ENCODE measurements around the gene GPC3. TPM values are rescaled to one million over a fixed set of nuclear protein-coding genes. Genes with fewer than 3 reads are reported as not detected.

GPC3 gene
- total and polyA plus RNA-seq, 2 experiments from 2014 or later = 36.8 to 60.1 TPM

DNA sequence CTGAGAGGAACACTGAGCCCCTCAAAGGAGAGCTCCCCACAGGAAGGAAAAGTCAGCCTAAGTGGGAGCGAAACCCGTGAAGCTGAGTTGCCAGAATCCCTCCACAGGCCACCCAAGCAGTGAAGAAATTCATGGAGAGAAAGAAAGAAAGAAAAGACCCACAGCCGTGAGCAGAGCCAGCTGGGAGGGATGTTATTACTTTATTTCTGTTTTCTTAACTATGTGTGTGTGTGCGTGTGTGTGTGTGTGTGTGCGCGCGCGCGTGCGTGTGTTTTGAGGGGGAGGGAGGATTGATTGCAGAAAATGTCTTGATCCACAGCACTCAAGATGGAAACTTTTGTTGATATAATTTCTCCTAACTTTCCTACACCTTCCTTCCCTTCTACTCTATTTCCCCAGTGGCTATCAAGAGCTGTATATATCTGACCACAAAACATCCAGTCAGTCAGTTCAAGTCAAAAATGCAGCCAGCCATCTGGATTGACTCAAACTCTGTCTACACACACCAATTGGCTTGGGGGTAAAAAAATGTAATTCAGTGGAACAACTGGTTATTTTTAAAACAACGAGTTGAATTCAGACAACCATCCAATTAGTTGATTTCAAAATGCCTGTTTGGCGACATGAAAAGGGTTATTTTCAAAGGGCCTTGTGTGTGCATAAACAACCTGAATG lies 13.8 kb upstream of the GPC3 start (continued):
- TF ChIP-seq, protein P1, sequence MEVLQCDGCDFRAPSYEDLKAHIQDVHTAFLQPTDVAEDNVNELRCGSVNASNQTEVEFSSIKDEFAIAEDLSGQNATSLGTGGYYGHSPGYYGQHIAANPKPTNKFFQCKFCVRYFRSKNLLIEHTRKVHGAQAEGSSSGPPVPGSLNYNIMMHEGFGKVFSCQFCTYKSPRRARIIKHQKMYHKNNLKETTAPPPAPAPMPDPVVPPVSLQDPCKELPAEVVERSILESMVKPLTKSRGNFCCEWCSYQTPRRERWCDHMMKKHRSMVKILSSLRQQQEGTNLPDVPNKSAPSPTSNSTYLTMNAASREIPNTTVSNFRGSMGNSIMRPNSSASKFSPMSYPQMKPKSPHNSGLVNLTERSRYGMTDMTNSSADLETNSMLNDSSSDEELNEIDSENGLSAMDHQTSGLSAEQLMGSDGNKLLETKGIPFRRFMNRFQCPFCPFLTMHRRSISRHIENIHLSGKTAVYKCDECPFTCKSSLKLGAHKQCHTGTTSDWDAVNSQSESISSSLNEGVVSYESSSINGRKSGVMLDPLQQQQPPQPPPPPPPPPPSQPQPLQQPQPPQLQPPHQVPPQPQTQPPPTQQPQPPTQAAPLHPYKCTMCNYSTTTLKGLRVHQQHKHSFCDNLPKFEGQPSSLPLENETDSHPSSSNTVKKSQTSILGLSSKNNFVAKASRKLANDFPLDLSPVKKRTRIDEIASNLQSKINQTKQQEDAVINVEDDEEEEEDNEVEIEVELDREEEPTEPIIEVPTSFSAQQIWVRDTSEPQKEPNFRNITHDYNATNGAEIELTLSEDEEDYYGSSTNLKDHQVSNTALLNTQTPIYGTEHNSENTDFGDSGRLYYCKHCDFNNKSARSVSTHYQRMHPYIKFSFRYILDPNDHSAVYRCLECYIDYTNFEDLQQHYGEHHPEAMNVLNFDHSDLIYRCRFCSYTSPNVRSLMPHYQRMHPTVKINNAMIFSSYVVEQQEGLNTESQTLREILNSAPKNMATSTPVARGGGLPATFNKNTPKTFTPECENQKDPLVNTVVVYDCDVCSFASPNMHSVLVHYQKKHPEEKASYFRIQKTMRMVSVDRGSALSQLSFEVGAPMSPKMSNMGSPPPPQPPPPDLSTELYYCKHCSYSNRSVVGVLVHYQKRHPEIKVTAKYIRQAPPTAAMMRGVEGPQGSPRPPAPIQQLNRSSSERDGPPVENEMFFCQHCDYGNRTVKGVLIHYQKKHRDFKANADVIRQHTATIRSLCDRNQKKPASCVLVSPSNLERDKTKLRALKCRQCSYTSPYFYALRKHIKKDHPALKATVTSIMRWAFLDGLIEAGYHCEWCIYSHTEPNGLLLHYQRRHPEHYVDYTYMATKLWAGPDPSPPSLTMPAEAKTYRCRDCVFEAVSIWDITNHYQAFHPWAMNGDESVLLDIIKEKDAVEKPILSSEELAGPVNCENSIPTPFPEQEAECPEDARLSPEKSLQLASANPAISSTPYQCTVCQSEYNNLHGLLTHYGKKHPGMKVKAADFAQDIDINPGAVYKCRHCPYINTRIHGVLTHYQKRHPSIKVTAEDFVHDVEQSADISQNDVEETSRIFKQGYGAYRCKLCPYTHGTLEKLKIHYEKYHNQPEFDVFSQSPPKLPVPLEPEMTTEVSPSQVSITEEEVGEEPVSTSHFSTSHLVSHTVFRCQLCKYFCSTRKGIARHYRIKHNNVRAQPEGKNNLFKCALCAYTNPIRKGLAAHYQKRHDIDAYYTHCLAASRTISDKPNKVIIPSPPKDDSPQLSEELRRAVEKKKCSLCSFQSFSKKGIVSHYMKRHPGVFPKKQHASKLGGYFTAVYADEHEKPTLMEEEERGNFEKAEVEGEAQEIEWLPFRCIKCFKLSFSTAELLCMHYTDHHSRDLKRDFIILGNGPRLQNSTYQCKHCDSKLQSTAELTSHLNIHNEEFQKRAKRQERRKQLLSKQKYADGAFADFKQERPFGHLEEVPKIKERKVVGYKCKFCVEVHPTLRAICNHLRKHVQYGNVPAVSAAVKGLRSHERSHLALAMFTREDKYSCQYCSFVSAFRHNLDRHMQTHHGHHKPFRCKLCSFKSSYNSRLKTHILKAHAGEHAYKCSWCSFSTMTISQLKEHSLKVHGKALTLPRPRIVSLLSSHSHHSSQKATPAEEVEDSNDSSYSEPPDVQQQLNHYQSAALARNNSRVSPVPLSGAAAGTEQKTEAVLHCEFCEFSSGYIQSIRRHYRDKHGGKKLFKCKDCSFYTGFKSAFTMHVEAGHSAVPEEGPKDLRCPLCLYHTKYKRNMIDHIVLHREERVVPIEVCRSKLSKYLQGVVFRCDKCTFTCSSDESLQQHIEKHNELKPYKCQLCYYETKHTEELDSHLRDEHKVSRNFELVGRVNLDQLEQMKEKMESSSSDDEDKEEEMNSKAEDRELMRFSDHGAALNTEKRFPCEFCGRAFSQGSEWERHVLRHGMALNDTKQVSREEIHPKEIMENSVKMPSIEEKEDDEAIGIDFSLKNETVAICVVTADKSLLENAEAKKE (CRISPR knock-in tag; IDR thresholded peaks at IDR 0.05) = no peak
- TF ChIP-seq, protein P2, sequence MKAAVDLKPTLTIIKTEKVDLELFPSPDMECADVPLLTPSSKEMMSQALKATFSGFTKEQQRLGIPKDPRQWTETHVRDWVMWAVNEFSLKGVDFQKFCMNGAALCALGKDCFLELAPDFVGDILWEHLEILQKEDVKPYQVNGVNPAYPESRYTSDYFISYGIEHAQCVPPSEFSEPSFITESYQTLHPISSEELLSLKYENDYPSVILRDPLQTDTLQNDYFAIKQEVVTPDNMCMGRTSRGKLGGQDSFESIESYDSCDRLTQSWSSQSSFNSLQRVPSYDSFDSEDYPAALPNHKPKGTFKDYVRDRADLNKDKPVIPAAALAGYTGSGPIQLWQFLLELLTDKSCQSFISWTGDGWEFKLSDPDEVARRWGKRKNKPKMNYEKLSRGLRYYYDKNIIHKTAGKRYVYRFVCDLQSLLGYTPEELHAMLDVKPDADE (IDR thresholded peaks at IDR 0.05) = no peak

DNA sequence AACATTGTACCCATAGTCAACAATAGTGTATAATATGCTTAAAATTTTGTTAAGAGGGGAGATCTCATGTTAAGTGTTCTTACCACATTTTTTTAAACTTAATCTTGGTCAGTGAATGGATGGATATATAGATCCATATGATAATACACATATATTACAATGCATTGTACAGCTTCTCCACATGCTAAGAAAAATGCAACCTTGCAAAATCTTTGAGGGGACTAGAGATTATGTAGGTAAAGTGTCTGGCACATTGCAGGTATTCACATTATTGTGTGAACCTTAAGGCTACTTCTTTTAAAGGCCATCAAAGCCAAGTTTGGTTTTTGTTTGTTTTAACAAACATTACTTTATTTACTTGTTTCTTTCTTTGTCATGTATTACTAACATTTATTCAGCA lies 10.4 kb upstream of the GPC3 start:
- H3K9me2 ChIP-seq (ENCODE audit: insufficient read depth) = no peaks in the 10 kb centered on the region
- Mint-ChIP-seq H3K9me3 (no peaks in the 10 kb centered on the region; the same call in 2 of the 3 replicates), H3K36me3 (ENCODE audit: low read depth) (no peaks in the 10 kb centered on the region), H3K4me1 (no peaks in the 10 kb centered on the region), H3K4me3 (no peak overlapping the region), H3K27me3 (ENCODE audit: insufficient read depth, low read depth, poor library complexity) (no peaks in the 10 kb centered on the region), H3K27ac (no peak overlapping the region)
- DNase-seq (ENCODE audit: low spot score) (no peak), ATAC-seq (no peak)
- H2AFZ ChIP-seq = no peak overlapping the region
- H3K4me1 ChIP-seq (ENCODE audit: insufficient read depth) = no peaks in the 10 kb centered on the region
- H3K4me2 ChIP-seq = no peak overlapping the region
- no peak overlapping the region for H3K4me3 ChIP-seq
- H4K20me1 ChIP-seq (replicated peaks; ENCODE audit: insufficient read depth) = no peaks in the 10 kb centered on the region
- no peak overlapping the region for H3K27ac ChIP-seq (ENCODE audit: low read depth)
- no peaks in the 10 kb centered on the region for H3K27me3 ChIP-seq (ENCODE audit: insufficient read depth)
- no peaks in the 10 kb centered on the region for H3K79me2 ChIP-seq (replicated peaks; ENCODE audit: insufficient read depth)
- no peaks in the 10 kb centered on the region for H3K36me3 ChIP-seq (ENCODE audit: insufficient read depth)
- H3F3A ChIP-seq (replicated peaks; ENCODE audit: low read depth) = no peaks in the 10 kb centered on the region
- TF ChIP-seq, protein P3, sequence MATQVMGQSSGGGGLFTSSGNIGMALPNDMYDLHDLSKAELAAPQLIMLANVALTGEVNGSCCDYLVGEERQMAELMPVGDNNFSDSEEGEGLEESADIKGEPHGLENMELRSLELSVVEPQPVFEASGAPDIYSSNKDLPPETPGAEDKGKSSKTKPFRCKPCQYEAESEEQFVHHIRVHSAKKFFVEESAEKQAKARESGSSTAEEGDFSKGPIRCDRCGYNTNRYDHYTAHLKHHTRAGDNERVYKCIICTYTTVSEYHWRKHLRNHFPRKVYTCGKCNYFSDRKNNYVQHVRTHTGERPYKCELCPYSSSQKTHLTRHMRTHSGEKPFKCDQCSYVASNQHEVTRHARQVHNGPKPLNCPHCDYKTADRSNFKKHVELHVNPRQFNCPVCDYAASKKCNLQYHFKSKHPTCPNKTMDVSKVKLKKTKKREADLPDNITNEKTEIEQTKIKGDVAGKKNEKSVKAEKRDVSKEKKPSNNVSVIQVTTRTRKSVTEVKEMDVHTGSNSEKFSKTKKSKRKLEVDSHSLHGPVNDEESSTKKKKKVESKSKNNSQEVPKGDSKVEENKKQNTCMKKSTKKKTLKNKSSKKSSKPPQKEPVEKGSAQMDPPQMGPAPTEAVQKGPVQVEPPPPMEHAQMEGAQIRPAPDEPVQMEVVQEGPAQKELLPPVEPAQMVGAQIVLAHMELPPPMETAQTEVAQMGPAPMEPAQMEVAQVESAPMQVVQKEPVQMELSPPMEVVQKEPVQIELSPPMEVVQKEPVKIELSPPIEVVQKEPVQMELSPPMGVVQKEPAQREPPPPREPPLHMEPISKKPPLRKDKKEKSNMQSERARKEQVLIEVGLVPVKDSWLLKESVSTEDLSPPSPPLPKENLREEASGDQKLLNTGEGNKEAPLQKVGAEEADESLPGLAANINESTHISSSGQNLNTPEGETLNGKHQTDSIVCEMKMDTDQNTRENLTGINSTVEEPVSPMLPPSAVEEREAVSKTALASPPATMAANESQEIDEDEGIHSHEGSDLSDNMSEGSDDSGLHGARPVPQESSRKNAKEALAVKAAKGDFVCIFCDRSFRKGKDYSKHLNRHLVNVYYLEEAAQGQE (IDR thresholded peaks at IDR 0.05; ENCODE audit: unreplicated experiment) = no peak
- TF ChIP-seq ZNF331 (CRISPR knock-in tag; IDR thresholded peaks at IDR 0.05; ENCODE audit: low read depth) = no peak
- TF ChIP-seq, protein P4, sequence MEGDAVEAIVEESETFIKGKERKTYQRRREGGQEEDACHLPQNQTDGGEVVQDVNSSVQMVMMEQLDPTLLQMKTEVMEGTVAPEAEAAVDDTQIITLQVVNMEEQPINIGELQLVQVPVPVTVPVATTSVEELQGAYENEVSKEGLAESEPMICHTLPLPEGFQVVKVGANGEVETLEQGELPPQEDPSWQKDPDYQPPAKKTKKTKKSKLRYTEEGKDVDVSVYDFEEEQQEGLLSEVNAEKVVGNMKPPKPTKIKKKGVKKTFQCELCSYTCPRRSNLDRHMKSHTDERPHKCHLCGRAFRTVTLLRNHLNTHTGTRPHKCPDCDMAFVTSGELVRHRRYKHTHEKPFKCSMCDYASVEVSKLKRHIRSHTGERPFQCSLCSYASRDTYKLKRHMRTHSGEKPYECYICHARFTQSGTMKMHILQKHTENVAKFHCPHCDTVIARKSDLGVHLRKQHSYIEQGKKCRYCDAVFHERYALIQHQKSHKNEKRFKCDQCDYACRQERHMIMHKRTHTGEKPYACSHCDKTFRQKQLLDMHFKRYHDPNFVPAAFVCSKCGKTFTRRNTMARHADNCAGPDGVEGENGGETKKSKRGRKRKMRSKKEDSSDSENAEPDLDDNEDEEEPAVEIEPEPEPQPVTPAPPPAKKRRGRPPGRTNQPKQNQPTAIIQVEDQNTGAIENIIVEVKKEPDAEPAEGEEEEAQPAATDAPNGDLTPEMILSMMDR (conservative IDR thresholded peaks at IDR 0.05; ENCODE audit: low read depth in 2 of 2) = no peak
- no peak for TF ChIP-seq NANOG (IDR thresholded peaks at IDR 0.05; ENCODE audit: borderline replicate concordance)
- TF ChIP-seq, protein P2 (IDR thresholded peaks at IDR 0.05) = no peak
- no peak for TF ChIP-seq CREB1 (CRISPR knock-in tag; IDR thresholded peaks at IDR 0.05; ENCODE audit: low read depth)
- no peak for TF ChIP-seq STAT1 (IDR thresholded peaks at IDR 0.05; ENCODE audit: unreplicated experiment)
- no peak for TF ChIP-seq ZNF114 (CRISPR knock-in tag; IDR thresholded peaks at IDR 0.05)
- TF ChIP-seq JUNB (IDR thresholded peaks at IDR 0.05; ENCODE audit: unreplicated experiment) = no peak
- TF ChIP-seq POLR2AphosphoS5 (IDR thresholded peaks at IDR 0.05; ENCODE audit: low read depth) = no peak

Data from GM23338 (cell line).